Activated T-cell treated with anti-CD3 and anti-CD28 coated beads, Interleukin-2, amount 50 U/mL, for 1 hour (primary cell): ENCODE measurements around the gene NBPF4.
"Not testable (repeated sequence)": the region's sequence is repeated elsewhere in the genome, so short reads cannot be mapped to it uniquely, and the experiment has no call there.

Experiments used
- DNase-seq: peaks from one replicate; pipeline ENCODE4 v3.0.0-alpha.2; 2020

The NBPF4 gene, protein sequence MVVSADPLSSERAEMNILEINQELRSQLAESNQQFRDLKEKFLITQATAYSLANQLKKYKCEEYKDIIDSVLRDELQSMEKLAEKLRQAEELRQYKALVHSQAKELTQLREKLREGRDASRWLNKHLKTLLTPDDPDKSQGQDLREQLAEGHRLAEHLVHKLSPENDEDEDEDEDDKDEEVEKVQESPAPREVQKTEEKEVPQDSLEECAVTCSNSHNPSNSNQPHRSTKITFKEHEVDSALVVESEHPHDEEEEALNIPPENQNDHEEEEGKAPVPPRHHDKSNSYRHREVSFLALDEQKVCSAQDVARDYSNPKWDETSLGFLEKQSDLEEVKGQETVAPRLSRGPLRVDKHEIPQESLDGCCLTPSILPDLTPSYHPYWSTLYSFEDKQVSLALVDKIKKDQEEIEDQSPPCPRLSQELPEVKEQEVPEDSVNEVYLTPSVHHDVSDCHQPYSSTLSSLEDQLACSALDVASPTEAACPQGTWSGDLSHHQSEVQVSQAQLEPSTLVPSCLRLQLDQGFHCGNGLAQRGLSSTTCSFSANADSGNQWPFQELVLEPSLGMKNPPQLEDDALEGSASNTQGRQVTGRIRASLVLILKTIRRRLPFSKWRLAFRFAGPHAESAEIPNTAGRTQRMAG

DNA sequence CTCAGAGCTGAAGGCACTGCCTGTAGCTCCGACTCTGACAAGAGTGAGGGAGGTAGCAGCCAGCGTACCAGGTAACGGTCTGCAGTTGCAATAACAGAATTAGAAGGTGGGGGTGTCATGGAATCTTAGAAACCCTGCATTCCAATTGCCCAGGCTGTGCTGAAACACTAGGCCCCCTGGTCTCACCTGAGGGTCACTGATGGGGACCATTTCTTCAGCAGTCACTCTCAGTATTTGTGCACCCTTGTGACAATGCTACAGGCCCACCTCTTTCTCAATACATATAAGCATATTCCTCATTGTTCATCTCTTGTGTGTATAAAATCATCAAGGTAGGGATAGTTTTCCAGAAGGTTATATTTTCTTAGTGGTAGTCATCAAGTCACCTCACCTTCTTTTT, at the start of gene NBPF4:
Gene NBPF4 (minus strand): TSS at position 101 of the 400 bp plus-strand sequence. CDS start 315 bp downstream, outside the sequence.
- DNase-seq = not testable (repeated sequence)

DNA sequence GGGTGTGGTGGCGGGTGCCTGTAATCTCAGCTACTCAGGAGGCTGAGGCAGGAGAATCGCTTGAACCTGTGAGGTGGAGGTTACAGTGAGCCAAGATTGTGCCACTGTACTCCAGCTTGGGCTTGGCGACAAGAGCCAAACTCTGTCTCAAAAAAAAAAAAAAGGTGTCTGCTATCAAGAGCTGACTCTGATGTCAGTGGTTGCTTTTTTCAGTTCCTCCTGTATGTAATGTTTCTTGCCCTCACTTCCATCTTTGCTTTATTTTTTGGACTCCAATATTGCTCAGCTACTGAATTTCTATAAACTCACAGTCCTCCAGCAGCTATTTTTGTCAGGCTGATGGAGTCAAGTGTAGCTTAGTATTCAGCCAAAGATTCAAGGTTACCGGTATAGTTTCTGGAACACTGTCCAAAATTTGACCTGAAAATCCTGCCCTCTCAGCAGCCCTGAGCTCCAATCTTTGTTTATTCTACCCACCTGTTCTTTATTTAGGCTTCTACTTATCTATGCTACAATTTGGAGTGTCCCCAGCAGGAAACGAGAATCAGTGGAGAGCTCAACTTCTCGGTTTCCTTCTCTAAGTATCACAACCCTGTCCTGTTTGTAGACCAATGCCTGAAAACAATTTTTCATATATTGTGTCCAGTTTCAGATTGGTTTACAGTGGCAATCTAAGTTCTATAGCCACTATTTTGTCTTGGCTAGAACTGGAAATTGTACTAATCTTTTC, 38.8 kb upstream of the NBPF4 start:
- not testable (repeated sequence) for DNase-seq

DNA sequence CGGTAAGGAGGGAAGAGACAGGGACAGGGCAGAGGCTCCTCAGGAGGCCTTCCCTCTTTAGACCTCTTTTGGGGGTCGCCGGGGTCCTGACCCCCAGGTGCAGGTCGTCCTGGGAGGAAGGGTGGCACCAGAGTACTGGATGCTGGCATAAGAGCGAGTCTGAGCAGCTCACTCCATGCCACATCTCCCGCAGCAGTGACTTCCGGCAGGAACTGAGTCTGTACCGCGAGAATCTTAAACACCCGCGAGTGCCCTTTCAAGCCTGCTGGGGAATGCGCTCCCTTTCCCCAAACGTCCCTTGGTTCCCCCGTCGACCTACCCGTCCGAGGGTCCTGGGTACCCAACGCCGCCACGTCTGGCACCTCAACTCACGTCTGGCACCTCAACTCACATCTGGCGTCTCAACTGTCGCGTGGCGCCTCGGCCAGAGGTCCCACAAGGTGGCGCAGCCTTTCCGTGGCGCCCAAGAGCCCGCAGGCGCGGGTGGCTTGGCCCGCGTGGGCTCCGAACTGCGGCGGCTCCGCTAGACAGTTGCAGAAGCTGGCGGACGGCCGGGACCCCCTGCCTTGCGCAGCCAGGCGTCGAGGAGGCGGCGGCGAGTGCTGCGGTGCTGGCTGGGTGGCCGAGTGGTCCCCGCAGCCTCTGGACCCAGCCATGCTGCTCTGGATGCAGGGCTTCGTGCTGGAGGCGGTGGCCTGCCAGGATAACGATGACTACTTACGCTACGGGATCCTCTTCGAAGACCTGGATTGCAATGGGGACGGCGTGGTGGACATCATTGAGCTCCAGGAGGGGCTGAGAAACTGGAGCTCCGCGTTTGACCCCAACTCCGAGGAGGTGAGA, 28.8 kb upstream of the NBPF4 start:
- DNase-seq = not testable (repeated sequence)

DNA sequence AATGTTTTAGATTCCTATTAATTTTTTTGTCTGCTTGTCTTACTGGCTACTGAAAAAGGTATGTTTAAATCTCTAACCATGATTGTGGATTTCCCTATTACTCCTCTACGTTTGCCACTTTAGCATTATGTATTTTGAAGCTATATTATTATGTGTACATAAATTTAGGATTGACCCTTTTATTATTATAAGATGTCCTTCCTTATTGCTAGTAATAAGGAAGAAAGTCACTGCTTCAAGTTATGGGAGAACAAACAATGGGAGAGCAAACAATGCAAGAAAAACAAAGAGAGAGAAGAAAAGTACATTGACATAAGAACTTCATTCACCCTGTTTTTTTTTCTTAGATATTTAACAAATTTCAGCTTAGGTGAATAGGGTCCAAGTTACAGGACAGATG, 23.2 kb upstream of the NBPF4 start:
- DNase-seq = not testable (repeated sequence)

DNA sequence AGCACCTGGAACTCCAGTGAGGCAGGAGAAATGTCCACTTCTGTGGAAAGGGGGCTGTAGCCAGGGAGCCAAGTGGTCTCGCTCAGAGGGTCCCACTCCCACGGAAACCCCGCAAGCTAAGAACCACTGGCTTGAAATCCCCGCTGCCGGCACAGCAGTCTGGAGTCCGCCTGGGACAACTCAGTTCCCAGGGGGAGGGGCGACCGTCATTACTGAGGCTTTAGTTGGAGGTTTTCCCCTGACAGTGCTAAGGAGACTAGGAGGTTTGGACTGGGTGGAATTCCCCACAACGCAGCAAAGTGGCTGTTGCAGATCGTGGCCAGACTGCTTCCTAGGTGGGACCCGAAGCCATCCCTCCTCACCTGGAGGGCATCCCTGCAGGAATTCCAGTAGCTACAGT, 18.1 kb upstream of the NBPF4 start:
- DNase-seq = not testable (repeated sequence)

DNA sequence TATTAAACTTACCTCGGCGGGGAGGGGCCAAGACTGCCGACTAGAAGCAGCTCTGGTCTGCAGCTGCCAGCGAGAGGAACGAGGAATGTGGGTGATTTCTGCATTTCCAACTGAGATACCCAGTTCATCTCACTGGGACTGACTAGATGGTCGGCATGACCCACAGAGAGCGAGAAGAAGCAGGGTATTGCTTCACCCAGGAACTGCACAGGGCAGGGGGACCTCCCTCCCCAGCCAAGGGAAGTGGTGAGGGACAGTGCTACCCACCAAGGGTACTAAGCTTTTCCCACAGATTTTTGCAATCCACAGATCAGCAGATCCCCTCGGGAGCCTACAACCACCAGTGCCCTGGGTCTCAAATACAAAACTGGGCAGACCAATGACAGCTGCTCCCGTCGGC, 17.6 kb upstream of the NBPF4 start:
- not testable (repeated sequence) for DNase-seq

DNA sequence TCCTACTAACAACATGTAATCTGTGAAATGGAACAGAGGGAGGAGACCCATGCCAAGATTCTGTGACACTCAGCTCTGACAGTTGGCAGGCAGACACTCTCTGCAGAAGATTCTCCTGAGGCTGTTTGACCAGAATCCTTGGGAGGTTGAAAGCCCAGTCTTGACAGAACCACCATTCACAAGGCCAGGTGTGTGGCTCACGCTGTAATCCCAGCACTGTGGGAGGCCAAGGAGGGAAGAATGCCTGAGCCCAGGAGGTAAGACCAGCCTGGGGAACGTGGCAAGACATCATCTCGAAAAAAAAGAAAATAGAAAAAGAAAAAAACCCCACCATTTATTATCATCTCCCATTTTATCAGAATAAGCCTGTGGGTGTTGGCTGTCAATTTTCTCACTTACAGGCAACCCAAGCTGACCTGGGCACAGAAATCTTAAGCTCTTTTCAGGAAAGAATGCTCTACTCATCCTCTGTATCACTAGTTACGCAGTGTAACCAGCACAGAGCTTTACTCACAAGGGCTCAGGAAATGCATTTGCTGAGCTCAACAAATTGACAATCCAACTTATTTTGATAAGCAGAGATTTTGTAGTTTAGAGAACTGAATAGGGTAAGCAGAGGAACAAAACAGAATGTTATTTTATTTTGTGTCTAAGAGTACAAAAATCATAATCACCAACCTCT, 16.8 kb upstream of the NBPF4 start:
- DNase-seq = not testable (repeated sequence)

DNA sequence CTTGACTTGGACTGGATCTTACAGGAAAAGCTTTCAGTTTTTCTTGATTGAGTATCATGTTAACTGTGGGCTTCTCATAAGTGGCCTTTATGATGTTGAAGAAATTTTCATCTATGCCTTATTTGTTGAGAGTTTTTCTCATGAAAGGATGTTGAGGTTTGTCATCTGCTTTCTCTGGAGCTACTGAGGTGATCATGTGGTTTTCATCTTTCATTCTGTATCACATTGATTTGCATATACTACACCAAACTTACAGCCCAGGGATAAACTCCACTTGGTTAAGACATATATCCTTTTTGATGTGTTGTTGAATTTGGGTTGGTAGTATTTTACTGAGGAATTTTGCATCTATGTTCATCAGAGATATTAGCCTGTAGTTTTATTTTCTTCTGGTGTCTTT, 11.6 kb upstream of the NBPF4 start:
- not testable (repeated sequence) for DNase-seq

DNA sequence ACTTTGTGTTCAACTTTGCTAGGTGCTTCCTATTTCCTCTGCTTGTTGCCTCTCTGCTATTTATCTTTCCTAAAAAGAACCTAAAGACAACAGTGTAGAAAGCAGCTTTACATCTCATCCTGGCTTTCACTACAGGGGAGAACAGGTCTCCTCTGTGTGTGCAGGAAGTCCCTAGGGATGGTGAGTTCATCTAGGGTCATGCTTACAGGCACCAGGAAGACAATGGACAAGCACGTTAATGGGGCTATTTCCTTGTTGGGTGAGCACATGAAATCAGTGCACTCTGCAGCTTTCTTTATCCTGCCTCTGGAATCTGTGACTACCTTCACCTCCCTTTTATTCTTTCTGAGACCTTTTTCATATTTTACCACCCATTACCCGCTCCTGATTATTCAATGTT, 4.5 kb downstream of the NBPF4 start:
- not testable (repeated sequence) for DNase-seq

DNA sequence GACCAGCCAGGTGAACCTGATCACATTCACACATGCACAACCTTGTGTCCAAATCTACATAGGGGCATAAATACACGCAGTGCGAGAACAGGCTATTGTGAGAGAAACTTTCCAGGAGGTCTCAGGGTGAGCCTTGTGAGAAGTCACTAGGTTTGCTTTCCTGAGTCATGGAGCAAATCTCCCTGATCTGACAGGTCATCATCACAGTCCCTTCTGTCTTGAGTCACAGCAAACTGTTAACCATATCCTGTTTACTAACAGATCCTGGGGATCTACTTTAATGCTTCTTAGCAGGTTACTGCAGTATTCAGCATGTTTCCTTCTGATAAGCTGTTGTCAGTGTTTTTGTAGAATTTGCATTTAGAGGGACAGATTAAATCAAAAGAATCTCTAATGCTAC, 8.6 kb downstream of the NBPF4 start:
- not testable (repeated sequence) for DNase-seq

DNA sequence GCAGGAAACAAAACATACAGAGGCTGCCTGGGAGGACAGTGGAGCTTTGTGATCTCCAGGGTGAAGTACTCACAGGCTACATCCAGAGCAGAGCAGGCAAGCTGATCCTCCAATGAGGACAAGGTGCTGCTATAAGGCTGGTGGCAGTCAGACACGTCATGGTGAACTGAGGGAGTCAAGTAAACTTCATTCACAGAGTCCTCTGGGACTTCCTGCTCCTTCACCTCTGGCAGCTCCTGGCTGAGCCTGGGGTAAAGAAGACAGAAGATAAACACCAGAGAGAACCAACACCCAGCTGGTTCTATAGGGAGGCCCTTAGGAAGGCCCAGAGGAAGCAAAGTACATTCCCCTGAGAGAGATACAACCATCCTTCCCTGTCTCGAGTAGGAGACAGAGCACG, 11.7 kb downstream of the NBPF4 start:
- not testable (repeated sequence) for DNase-seq

DNA sequence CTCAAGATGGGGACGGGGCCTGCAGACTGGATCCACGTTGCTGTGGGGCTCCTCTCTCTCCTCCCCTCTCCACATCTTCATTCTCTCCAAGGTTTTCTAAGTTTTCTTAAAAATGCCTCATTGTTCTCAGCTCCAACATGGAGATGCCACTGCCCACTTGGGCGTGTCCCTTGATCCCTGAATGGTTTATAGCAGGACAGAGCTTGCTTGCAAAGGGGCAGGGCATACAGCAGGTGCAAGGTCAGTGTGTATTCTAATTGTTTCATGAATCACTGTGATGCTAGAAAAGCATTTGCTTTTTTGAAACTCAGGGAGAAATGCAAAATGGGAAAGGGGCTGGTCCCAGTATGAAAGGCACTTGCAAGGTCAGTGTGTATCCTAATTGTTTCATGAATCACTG, 13.9 kb downstream of the NBPF4 start:
- not testable (repeated sequence) for DNase-seq

DNA sequence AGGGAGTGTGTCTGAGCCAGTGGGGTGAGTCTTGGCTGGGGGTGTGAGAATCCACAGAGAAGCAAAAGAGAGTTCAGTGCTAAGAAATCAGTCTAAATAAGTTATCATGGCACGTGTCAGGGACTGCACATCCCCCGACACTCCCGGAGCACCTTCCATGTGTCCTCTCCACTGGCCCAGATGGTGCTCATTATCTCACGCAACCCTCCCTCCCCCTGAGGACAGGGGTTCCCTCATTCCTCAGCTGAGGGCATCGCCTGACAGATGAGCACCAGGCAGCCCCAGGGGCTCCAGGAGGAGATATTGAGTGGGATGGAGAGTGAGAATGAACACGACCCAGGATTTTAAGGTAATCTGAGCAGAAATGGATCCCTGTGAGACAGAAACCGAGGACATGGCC, 16.1 kb downstream of the NBPF4 start:
- not testable (repeated sequence) for DNase-seq

DNA sequence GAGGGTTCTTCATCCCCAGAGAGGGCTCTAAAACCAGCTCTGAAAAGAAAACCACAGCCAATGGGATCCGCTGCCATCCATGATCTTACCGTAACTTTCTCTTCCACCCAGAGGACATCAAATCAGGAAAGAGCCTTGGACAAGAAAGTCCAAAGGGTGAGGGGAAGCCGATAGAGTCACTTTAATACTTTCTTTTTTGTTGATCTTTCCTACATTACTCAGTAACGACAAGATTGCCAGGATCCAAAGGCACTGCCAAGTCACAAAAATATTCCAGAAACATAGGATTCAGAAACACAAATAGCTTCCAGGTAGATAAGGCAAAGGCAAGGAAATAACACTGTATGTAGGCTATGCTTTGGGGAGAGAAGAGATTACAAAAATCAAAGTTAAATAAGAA, 17.0 kb downstream of the NBPF4 start:
- DNase-seq = not testable (repeated sequence)

DNA sequence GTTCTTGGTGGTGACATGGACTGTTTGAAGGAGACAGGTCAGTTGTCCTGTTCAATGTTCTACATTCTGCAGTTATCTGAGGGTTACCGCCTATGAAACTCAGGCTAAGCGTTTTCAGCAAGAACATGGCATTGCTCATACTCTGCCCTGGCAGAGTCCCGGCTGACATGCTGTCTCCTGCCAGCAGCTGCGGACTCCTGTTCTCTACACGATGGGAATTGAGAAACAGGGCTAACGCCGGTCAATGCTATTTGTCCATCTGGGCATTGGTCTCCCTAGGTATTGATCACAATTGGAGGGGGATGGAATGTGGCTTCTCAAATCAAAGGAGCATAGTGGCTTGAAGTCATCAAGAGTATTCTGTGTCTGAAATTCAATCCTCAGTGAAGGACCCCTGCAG, 20.6 kb downstream of the NBPF4 start:
- DNase-seq = not testable (repeated sequence)

DNA sequence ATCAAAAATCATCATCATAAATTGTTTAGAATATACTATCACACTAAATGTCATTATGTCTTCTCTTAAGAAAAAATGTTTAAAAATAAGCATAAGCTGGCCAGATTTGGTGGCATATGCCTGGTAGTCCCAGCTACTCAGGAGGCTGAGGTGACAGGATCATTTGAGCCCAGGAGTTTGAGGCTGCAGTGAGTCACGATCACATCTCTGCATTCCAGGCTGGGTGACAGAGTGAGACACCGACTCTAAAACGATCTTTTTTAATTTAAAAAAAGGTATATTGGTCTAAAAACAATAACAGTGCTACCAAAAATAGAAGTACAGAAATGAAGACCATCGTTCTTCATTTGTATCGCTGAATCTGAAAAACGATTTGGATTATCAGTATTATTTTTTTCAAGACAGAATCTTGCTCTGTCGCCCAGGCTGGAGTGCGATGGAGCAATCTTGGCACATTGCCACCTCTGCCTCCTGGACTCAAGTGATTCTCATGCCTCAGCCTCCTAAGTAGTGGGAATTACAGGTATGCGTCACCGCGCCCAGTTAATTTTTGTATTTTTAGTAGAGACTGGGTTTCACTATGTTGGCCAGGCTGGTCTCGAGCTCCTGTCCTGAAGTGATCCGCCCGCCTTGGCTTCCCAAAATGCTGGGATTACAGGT, 26.2 kb downstream of the NBPF4 start:
- not testable (repeated sequence) for DNase-seq

DNA sequence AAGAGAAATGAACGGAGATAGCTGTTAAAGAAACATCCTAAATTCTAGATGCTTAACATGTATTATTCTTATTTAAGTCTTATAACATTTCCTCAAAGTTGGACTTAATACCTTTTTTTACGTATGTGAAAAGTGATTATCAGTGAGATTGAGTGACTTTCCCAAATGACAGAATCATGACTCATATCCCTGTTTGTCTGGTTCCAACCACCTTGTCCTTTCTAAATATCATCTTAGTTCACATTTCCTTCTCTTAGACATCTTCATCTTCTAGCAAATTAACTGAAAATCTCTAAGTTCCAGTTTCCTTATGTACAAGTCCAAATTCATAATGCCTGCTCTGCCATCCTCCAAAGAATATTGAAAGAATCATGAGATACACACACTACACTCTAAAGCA, 26.9 kb downstream of the NBPF4 start:
- not testable (repeated sequence) for DNase-seq

DNA sequence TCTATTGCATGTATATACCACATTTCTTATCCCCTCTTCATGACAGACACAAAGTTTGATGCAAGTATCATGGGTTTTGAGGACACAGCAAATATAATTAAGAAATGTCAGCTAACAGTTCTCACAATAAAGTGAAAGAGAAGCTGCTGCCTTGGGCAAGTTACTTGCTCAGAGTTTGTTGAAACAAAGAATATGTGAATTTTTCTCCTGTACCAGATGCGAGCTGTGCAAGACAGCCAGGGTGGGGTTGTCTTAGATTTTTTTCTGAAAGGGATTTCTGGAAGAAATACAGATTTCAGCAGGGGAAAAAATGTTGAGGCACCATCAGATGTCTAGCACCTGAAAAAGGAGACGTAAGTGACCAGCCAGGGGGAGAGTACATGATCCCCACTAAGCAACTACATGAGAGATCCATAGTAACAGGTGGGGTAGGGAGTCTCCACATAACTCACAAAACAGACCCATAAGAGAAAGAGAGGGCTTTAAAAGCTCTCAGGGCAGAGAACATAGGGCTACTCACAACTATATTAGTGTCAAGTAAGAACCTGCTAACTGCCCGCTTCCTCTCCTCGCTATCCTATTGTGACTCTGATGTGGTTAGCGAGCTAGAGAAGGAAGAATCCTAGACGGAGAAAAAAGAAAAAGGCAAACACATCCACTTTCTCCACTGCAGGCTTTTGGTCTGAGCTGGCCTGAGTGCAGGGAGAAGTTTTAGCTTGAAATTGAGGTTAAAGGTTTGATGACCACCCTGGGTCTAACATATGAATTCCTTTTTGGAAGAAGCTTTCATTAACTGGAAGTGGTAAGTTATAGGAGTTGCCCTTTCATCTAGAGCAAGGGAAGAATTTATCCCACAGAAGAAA, 27.6 kb downstream of the NBPF4 start:
- DNase-seq = not testable (repeated sequence)

DNA sequence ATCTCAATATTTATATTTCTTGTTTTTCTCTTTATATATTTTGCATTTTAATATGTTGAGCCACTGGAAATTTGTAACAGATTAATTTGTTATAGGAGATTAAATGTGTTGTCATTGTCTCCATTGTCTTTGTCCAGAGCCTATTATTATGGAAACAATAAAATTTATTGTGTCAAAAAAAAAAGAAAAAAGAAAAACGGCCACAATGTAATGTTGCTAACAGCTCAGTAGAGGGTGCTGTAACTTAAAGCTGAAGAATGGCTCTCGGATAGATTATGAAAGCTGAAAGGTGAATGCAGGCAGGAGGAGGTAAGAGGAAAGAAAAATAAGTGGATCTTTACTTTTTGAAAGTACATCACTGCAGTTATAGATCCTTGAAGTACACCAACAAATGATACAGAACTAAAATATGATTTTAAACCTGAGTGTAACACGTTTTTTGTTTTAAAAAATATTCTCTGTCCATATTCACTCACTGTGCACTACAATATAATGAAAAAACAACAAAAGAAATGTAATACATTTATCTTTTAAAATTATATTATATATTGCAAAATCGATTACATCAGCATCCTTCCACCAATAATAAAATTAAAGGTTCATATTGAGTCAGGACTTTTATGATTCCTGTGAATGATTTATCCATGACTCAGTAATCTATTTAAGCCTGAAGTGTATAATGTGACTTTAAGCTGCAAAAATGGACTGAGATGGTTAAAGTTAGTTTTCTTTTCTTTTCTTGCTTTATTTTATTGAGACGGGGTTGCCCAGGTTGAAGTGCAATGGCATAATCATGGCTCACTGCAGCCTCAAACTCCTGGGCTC, 29.0 kb downstream of the NBPF4 start:
- DNase-seq = not testable (repeated sequence)
